GM23338 (cell line): ENCODE results near the gene SELENOO. TPM values are rescaled to one million over a fixed set of nuclear protein-coding genes. Genes with fewer than 3 reads are reported as not detected.

Source experiments
- ATAC-seq: fragments of 200-7000 bp; cut with Tn5 transposase; 3 replicates; pipeline ENCODE4 v1.9.1; 2020
- DNase-seq: peaks from one replicate; pipeline ENCODE4 v3.0.0-alpha.2; 2015; ENCODE audit warnings: low spot score
- H2AFZ ChIP-seq: fragments of 200-600 bp; sonication (generic); 2 replicates; pipeline ENCODE4 v1.8.0; 2016; ENCODE audit warnings: antibody characterized with exemption, mild to moderate bottlenecking, moderate library complexity
- H3F3A ChIP-seq: fragments of 200-600 bp; sonication (generic); replicated peaks from 2 replicates; pipeline ENCODE4 v1.8.0; 2017; ENCODE audit warnings: antibody characterized with exemption, mixed run types, low read depth
- H3K27ac ChIP-seq: fragments of 200-600 bp; sonication (generic); 2 replicates; pipeline ENCODE4 v1.6.1; 2016; ENCODE audit warnings: low read depth
- H3K27me3 ChIP-seq: fragments of 200-600 bp; sonication (generic); 2 replicates; pipeline ENCODE4 v1.8.0; 2016; ENCODE audit warnings: mild to moderate bottlenecking, mixed run types, moderate library complexity; ENCODE audit not compliant: insufficient read depth
- H3K36me3 ChIP-seq: fragments of 200-600 bp; sonication (generic); 2 replicates; pipeline ENCODE4 v1.8.0; 2016; ENCODE audit warnings: mild to moderate bottlenecking; ENCODE audit not compliant: insufficient read depth
- H3K4me1 ChIP-seq: fragments of 200-600 bp; sonication (generic); 2 replicates; pipeline ENCODE4 v1.8.0; 2016; ENCODE audit warnings: mild to moderate bottlenecking, moderate library complexity; ENCODE audit not compliant: insufficient read depth
- H3K4me2 ChIP-seq: fragments of 200-600 bp; sonication (generic); 2 replicates; pipeline ENCODE4 v1.7.1; 2017; ENCODE audit warnings: mixed run types
- H3K4me3 ChIP-seq: fragments of 200-600 bp; sonication (generic); 2 replicates; pipeline ENCODE4 v1.6.1; 2016; ENCODE audit warnings: mixed run types
- H3K79me2 ChIP-seq: fragments of 200-600 bp; sonication (generic); replicated peaks from 2 replicates; pipeline ENCODE4 v1.8.0; 2017; ENCODE audit warnings: mild to moderate bottlenecking; ENCODE audit not compliant: insufficient read depth
- H3K9me2 ChIP-seq: fragments of 200-600 bp; sonication (generic); 2 replicates; pipeline ENCODE4 v1.8.0; 2017; ENCODE audit not compliant: insufficient read depth
- H4K20me1 ChIP-seq: fragments of 200-600 bp; sonication (generic); replicated peaks from 2 replicates; pipeline ENCODE4 v1.8.0; 2017; ENCODE audit warnings: mild to moderate bottlenecking; ENCODE audit not compliant: insufficient read depth
- H3K27ac Mint-ChIP-seq: 2 replicates; pipeline ENCODE4 v1.8.0; 2020; ENCODE audit warnings: inconsistent platforms, mild to moderate bottlenecking, moderate library complexity, mixed read lengths
- H3K27me3 Mint-ChIP-seq: 3 replicates; pipeline ENCODE4 v1.8.0; 2022; ENCODE audit warnings: low read depth, mild to moderate bottlenecking, moderate library complexity, mixed read lengths, inconsistent platforms; ENCODE audit not compliant: insufficient read depth, poor library complexity
- H3K36me3 Mint-ChIP-seq: 3 replicates; pipeline ENCODE4 v1.8.0; 2021; ENCODE audit warnings: low read depth, mild to moderate bottlenecking, inconsistent platforms, moderate library complexity, mixed read lengths
- H3K4me1 Mint-ChIP-seq: 3 replicates; pipeline ENCODE4 v1.8.0; 2020; ENCODE audit warnings: mild to moderate bottlenecking, inconsistent platforms, mixed read lengths
- H3K4me3 Mint-ChIP-seq: 3 replicates; pipeline ENCODE4 v1.8.0; 2021; ENCODE audit warnings: moderate library complexity, mild to moderate bottlenecking, inconsistent platforms, mixed read lengths
- H3K9me3 Mint-ChIP-seq: 3 replicates; pipeline ENCODE4 v1.8.0; 2020; ENCODE audit warnings: moderate library complexity, mild to moderate bottlenecking, inconsistent platforms, mixed read lengths
- EZH2 ChIP-seq: fragments of 200-600 bp; sonication (generic); IDR thresholded peaks from one replicate; pipeline ENCODE4 v1.8.0; 2017; ENCODE audit warnings: antibody characterized with exemption, mild to moderate bottlenecking, low read depth; ENCODE audit not compliant: unreplicated experiment
- EZH2phosphoT487 ChIP-seq: fragments of 200-600 bp; sonication (generic); IDR thresholded peaks from one replicate; pipeline ENCODE4 v1.8.1; 2018; ENCODE audit warnings: antibody characterized with exemption; ENCODE audit not compliant: unreplicated experiment
- POLR2AphosphoS5 ChIP-seq: IDR thresholded peaks from 2 replicates; pipeline ENCODE4 v1.6.1; 2016; ENCODE audit warnings: antibody characterized with exemption, low read depth
- ZNF114 ChIP-seq: fragments of 250-450 bp; sonication (Bioruptor Pico); IDR thresholded peaks from 2 replicates; pipeline ENCODE4 v1.5.0; 2020; ENCODE audit warnings: mild to moderate bottlenecking, moderate library complexity
- polyA plus RNA-seq: library from polyadenylated mRNA; unstranded; fragments of >200 nt; fragmentation: Nextera tagmentation; extraction: Ambion mirVana; gene quantifications from 2 replicates; pipeline ENCODE4 v1.2.1, GENCODE V29; 2016
- total RNA-seq: library from RNA; depleted of rRNA; stranded (reverse); fragments of >200 nt; shearing (Covaris generic); gene quantifications from 2 replicates; pipeline ENCODE4 v1.2.3, GENCODE V29; 2014
- TF ChIP-seq, protein P1 (sequence below): IDR thresholded peaks from 2 replicates; pipeline ENCODE4 v1.6.1; 2016; ENCODE audit warnings: antibody characterized with exemption
- TF ChIP-seq, protein P2 (sequence below): IDR thresholded peaks from one replicate; pipeline ENCODE4 v1.6.1; 2018; ENCODE audit warnings: antibody characterized with exemption; ENCODE audit not compliant: unreplicated experiment
- TF ChIP-seq, protein P3 (sequence below), 2 experiments: fragments of 200-600 bp in 1 of 2; sonication (generic) in 1 of 2; conservative IDR thresholded peaks; 2 replicates each; pipeline versions ENCODE4 v1.5.1 to v1.6.1; 2016 to 2017; ENCODE audit warnings: antibody characterized with exemption in 2 of 2, low read depth in 2 of 2, mild to moderate bottlenecking in 2 of 2, moderate library complexity in 1 of 2

The SELENOO gene
- total and polyA plus RNA-seq, 2 experiments from 2014 or later: 6.8 to 21.3 TPM

DNA sequence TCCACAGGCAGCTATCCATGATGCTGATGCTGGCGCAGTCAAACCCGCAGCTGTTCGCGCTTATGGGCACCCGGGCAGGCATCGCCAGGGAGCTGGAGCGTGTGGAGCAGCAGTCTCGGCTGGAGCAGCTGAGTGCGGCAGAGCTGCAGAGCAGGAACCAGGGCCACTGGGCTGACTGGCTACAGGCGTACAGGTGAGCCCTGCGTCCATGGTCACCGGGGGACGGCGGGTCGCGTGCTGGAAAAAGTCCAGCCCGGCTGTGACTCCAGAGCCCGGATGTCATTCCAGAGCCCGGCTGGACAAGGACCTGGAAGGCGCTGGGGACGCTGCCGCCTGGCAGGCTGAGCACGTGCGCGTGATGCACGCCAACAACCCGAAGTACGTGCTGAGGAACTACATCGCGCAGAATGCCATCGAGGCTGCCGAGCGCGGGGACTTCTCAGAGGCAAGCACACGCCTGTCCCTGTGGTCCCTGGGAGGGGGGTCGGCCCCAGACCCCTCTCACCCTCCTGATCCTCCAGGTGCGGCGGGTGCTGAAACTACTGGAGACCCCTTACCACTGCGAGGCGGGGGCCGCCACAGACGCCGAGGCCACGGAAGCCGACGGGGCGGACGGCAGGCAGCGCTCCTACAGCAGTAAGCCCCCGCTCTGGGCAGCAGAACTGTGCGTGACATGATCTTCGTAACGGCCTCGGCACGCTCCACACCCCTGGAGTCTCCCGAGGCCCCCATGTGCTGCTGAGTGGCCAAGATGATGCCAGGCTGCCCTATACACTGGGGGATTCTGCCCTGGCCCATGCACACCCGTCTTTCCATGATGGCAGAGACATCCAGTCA, 16.1 kb downstream of the SELENOO start:
- H3K9me2 ChIP-seq: no peaks in the 10 kb centered on the region
- Mint-ChIP-seq H3K36me3 (peaks cover 69% of the 10 kb centered on the region), H3K27me3 (peaks cover 1% of the 10 kb centered on the region), H3K4me1 (peaks cover 2% of the 10 kb centered on the region; the same call in 2 of the 3 replicates), H3K27ac (no peak overlapping the region), H3K9me3 (no peaks in the 10 kb centered on the region; the same call in 2 of the 3 replicates), H3K4me3 (no peak overlapping the region)
- H3F3A ChIP-seq: no peaks in the 10 kb centered on the region
- DNase-seq (no peak), ATAC-seq (no peak)
- TF ChIP-seq EZH2phosphoT487: no peak
- no peak for TF ChIP-seq ZNF114 (CRISPR knock-in tag)
- no peak for TF ChIP-seq POLR2AphosphoS5
- TF ChIP-seq EZH2: no peak
- TF ChIP-seq, protein P1, sequence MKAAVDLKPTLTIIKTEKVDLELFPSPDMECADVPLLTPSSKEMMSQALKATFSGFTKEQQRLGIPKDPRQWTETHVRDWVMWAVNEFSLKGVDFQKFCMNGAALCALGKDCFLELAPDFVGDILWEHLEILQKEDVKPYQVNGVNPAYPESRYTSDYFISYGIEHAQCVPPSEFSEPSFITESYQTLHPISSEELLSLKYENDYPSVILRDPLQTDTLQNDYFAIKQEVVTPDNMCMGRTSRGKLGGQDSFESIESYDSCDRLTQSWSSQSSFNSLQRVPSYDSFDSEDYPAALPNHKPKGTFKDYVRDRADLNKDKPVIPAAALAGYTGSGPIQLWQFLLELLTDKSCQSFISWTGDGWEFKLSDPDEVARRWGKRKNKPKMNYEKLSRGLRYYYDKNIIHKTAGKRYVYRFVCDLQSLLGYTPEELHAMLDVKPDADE: no peak
- H2AFZ ChIP-seq: no peak overlapping the region
- H3K79me2 ChIP-seq: peaks cover 10% of the 10 kb centered on the region; the same call in 1 of the 2 replicates
- no peaks in the 10 kb centered on the region for H3K27me3 ChIP-seq
- no peak overlapping the region for H3K4me2 ChIP-seq
- peaks cover 16% of the 10 kb centered on the region for H4K20me1 ChIP-seq
- H3K36me3 ChIP-seq: no peaks in the 10 kb centered on the region
- no peaks in the 10 kb centered on the region; the same call in 1 of the 2 replicates for H3K4me1 ChIP-seq
- no peak overlapping the region for H3K4me3 ChIP-seq
- no peak overlapping the region for H3K27ac ChIP-seq

DNA sequence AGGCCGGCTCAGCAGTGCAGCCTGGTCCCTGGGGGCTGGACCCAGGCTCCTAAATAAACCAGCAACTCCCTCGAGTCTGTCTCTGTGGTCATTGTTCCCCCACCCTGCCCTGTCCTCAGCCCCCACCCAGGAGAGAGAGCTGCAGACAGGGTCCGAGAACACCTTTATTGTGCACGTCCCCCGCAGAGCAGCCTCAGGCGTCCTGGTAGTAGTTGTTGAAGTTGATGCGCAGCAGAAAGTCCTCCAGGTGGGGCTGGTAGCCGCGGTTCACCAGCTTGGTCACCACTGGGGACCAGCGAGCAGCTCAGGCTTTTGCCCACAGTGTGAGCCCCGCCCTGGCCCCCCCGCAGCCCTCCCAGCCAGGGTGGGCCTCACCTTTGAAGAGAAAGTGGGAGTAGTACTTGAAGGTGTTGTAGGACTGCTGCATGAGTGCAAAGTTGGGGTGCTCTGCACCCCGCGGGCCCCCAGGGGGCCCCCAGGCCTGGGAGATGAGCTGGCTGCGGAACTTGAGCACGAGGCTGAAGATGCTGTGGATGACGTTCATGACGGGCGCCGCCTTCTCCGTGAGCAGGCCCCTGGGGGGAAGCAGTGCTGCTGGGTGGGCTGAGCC, 16.8 kb downstream of the SELENOO start:
- peaks cover 65% of the 10 kb centered on the region for H3K36me3 Mint-ChIP-seq
- Histone ChIP-seq H4K20me1 (peaks cover 13% of the 10 kb centered on the region), H3K4me2 (no peak overlapping the region), H3K36me3 (no peaks in the 10 kb centered on the region), H3K79me2 (peaks cover 5% of the 10 kb centered on the region; the same call in 1 of the 2 replicates), H3K27ac (no peak overlapping the region), H3K27me3 (no peaks in the 10 kb centered on the region), H3F3A (no peaks in the 10 kb centered on the region), H2AFZ (no peak overlapping the region), H3K4me1 (no peaks in the 10 kb centered on the region; the same call in 1 of the 2 replicates), H3K9me2 (no peaks in the 10 kb centered on the region), H3K4me3 (no peak overlapping the region)
- ATAC-seq (no peak), DNase-seq (no peak)
- peaks cover 1% of the 10 kb centered on the region for H3K27me3 Mint-ChIP-seq
- no peak overlapping the region for H3K4me3 Mint-ChIP-seq
- H3K27ac Mint-ChIP-seq: no peak overlapping the region
- H3K4me1 Mint-ChIP-seq: peaks cover 2% of the 10 kb centered on the region; the same call in 2 of the 3 replicates
- TF ChIP-seq, protein P2, sequence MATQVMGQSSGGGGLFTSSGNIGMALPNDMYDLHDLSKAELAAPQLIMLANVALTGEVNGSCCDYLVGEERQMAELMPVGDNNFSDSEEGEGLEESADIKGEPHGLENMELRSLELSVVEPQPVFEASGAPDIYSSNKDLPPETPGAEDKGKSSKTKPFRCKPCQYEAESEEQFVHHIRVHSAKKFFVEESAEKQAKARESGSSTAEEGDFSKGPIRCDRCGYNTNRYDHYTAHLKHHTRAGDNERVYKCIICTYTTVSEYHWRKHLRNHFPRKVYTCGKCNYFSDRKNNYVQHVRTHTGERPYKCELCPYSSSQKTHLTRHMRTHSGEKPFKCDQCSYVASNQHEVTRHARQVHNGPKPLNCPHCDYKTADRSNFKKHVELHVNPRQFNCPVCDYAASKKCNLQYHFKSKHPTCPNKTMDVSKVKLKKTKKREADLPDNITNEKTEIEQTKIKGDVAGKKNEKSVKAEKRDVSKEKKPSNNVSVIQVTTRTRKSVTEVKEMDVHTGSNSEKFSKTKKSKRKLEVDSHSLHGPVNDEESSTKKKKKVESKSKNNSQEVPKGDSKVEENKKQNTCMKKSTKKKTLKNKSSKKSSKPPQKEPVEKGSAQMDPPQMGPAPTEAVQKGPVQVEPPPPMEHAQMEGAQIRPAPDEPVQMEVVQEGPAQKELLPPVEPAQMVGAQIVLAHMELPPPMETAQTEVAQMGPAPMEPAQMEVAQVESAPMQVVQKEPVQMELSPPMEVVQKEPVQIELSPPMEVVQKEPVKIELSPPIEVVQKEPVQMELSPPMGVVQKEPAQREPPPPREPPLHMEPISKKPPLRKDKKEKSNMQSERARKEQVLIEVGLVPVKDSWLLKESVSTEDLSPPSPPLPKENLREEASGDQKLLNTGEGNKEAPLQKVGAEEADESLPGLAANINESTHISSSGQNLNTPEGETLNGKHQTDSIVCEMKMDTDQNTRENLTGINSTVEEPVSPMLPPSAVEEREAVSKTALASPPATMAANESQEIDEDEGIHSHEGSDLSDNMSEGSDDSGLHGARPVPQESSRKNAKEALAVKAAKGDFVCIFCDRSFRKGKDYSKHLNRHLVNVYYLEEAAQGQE: no peak
- TF ChIP-seq, protein P3, sequence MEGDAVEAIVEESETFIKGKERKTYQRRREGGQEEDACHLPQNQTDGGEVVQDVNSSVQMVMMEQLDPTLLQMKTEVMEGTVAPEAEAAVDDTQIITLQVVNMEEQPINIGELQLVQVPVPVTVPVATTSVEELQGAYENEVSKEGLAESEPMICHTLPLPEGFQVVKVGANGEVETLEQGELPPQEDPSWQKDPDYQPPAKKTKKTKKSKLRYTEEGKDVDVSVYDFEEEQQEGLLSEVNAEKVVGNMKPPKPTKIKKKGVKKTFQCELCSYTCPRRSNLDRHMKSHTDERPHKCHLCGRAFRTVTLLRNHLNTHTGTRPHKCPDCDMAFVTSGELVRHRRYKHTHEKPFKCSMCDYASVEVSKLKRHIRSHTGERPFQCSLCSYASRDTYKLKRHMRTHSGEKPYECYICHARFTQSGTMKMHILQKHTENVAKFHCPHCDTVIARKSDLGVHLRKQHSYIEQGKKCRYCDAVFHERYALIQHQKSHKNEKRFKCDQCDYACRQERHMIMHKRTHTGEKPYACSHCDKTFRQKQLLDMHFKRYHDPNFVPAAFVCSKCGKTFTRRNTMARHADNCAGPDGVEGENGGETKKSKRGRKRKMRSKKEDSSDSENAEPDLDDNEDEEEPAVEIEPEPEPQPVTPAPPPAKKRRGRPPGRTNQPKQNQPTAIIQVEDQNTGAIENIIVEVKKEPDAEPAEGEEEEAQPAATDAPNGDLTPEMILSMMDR (conservative IDR thresholded peaks at IDR 0.05; ENCODE audit: low read depth in 2 of 2): no peak
- H3K9me3 Mint-ChIP-seq: no peaks in the 10 kb centered on the region
